ENCODE measurements around the gene LCN6.

DNA sequence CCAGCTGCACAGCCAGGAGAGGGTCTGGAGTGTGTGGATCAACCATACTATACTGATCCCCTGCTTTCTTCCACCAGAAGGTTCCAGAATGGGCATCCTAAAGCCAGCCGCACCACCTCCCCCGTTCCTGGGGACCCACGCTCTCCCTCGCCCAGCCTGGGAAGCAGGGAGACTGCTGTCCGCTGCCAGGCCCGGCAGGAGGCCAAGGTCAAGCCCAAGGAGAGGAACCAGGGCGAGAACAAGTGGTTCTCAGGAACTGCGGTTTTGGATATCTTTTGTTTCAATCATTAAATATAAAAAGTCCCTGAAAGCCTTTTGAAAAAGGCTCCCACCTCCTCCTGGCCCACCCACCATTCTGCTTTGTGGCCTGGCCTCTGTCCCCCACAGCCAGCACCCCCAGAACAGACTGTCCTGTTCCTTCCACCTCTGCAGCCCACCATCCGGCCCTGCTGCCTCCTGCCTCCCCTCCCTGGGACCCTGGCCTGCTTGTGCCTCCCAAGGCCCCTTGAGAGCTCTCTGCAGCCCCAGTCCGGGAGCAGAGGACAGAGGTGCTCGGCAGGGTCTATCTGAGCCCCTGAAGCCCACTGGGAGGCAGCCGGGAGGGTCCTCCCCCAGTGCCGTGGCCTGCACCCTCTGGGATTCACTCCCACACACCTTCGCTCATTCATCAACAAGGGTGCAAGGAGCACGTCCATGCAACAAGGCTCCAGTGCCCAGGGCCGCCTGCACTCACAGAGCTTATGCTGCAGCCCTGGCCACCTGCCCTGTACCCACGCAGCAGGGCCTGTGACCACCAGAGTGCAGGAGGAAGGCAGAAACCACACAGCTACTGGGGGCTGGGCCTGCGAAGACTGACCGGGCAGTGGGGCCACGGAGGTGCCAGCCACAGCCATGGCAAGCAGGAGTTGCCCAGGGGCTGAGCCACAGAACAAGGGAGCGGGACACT, 614 bp upstream of the LCN6 start:
- TF ChIP-seq POLR2A (IDR thresholded peaks at IDR 0.05) = no peak
- TF ChIP-seq, protein P1, sequence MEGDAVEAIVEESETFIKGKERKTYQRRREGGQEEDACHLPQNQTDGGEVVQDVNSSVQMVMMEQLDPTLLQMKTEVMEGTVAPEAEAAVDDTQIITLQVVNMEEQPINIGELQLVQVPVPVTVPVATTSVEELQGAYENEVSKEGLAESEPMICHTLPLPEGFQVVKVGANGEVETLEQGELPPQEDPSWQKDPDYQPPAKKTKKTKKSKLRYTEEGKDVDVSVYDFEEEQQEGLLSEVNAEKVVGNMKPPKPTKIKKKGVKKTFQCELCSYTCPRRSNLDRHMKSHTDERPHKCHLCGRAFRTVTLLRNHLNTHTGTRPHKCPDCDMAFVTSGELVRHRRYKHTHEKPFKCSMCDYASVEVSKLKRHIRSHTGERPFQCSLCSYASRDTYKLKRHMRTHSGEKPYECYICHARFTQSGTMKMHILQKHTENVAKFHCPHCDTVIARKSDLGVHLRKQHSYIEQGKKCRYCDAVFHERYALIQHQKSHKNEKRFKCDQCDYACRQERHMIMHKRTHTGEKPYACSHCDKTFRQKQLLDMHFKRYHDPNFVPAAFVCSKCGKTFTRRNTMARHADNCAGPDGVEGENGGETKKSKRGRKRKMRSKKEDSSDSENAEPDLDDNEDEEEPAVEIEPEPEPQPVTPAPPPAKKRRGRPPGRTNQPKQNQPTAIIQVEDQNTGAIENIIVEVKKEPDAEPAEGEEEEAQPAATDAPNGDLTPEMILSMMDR (IDR thresholded peaks at IDR 0.05) = no peak

Data from suprapubic skin (tissue), 3 donors.